GM18526 (cell line): ENCODE measurements around the gene OTUD3.

Experiments
- POLR2A ChIP-seq: IDR thresholded peaks from 3 replicates; pipeline ENCODE4 v1.6.1; 2011; ENCODE audit not compliant: insufficient read length; ENCODE audit errors: extremely low read depth

OTUD3 gene

DNA sequence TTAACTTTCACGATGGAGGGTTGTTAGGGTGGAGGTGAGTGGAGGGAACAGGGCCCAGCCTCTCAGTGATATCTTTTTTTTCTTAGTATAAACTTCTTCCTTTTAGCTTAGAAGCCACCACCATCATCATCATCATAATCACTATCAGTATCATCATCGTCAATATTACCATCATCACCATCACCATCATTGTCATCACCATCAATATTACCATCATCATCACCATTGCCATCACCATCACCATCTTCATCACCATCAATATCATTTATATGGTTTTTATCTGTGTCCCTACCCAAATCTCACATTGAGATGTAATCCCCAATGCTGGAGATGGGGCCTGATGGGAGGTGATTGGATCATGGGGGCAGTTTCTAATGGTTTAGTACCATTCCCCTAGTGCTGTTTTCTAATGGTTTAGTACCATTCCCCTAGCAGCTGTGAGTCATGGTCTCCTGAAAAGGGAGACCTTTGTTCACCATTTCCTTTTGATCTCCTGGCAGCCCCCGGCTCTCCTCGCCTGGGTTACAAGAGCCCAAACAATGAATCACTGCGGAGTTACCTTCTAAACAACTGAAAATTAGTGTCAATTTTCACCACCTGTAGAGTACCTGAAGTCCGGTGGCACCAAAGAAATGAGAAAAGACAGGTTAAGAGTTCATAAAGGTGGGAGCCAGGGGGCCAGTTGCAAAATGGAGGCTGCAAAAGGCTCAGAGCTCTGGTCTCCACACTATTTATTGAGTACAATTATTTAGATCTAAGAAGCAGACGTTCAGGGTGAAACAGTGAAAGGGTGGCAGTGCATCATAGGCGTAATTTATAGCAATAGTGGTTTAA lies 44.3 kb downstream of the OTUD3 start:
- no peak for TF ChIP-seq POLR2A

DNA sequence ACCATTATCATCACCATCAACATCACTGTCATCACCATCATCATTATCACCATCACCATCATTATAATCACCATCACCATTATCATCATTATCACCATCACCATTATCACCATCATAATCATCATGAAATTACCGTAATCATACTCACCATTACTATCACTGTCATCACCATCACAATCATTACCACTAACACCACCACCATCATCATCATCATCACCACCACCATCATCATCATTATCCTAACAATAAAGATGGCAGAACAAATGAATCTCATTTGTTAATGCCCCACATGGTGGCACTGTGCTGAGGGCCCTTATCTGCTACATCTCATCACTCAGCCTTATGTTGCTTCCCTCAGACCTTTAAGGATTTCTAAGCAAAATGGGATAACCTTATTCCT lies 50.7 kb downstream of the OTUD3 start:
- no peak for TF ChIP-seq POLR2A

DNA sequence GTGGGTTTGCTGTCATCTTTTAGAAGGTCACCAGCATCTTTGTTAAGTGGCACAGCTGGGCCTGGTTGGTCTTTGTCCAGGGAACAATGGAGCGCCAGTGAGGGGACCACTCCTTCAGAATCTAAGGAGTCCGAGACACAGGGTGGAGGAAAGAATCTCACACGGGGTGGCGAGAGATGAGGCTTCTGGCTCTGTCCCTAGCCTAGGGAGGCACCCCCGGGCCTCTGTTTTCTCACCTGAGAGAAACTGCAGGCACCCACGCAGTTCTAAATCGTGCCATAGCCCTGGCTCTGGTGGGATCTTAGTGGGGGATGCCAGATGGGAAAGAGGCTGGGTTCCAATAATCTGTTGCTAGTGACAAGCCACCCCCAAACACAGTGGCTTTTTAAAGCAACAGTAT lies 52.1 kb downstream of the OTUD3 start:
- TF ChIP-seq POLR2A: no peak

DNA sequence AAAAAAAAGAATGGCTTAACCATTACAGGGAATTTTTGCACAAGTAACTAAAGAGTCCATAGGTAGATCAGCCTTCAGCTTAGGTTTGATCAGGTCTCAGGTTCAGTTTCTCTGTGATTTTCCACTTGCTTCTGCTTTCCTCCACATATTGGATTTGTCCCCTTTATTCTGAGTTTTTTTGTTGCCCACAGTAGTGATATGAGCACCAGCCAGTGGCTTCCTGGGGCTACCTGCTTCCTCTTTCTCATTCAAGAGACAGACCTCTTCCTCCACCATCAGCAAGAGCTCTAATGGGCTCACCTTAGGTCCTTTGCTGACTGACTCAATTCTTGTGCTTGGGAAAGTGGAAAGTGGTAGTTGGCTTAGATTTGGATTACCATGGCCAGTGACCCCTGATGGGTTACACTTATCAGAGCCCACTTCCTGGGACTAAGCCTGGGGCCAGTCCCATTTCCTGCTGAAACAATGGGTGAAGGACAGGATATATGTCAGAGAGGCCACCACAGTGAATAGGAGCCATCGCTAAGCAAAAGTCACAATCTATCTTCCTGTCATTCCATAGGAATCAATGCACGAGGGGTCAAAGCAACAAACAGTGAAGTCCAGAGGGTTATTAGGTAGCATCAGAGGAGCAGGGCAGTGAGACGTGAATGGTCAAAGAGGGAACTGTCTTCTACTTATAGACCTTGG lies 54.0 kb downstream of the OTUD3 start:
- TF ChIP-seq POLR2A: no peak

DNA sequence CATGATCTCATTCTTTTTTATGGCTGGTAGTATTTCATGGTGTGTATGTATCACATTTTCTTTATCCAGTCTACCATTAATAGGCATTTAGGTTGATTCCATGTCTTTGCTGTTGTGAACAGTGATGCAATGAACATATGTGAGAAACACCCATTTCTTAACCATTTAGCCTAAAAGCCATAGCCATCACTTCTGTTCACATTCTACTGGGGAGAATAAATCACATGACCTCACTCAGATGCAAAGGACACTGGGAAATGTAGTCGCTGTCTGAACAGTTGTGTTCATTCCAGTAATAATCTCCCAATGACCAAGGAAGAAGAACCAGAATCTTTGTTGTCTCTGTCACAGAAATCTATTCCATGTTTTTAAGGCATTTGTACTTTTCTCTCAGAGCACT lies 56.3 kb downstream of the OTUD3 start:
- TF ChIP-seq POLR2A: no peak

DNA sequence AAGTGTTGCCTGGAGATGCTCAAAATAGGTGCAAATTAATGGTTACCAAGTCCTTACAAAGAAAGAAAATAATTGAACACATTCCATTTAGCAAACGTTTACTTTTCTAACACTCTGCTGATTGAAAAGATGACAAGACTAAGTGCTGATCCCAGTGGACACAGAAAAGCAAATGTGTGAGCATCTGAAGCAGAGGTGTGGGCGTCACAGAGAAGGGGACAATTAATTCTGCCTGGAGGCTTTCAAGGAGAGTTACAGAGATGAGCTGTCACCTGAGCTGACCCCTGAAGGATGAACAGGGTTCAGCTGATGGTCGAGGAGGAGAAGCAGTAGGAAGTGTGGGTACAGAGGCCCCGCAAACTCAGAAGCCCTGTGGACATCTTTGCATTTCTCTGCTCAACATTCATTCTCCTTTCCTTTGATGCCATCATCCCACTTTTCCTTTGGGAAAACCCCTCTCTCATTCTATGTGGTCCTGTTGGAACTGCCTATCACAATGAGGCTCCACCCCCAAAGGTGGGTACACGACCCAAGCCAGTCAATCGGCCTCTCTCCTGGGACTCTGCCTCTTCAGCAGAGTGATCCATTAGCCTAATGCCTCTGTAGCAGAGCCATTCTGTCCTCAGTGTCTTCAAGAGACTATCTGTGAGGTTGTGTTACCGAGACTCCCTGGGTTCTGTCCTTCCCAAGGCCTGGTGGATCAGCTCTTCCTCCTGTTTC lies 58.5 kb downstream of the OTUD3 start:
- TF ChIP-seq POLR2A: no peak

DNA sequence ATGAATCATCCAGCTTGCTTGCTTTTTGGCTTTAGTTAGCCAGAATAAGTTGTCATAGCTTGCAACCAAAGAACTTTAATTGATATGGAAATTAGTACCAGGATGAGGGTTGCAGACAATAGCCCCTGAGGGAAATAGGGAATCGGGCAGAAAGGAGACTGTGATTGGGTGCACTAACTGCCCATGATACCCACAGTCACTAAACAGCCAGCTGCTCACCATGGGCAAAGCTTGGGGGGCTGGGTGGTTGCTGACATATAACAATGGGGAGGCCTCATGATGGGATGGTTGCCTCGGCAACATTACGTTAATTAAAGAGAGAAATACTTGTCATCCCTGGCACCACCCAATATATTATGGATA lies 59.0 kb downstream of the OTUD3 start:
- TF ChIP-seq POLR2A: no peak

DNA sequence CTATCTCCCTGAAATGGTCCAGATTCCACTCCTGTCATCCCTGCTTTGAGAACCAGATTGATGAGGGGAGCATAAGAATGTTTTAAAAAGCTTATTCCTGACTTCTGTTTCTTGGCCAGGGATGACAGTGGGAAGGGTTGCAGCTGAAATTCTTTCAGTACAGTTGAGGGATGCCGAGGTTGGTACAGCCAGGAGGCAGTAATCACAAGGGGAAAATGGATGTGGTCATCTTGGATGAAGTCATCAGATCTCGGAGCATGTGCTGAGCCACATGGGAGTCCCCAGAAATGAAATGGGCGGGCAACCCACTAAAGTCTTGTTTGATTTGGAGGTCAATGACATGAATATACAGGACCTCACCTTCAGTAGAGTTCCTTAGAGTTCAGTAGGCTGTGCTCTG lies 59.9 kb downstream of the OTUD3 start:
- TF ChIP-seq POLR2A: no peak

DNA sequence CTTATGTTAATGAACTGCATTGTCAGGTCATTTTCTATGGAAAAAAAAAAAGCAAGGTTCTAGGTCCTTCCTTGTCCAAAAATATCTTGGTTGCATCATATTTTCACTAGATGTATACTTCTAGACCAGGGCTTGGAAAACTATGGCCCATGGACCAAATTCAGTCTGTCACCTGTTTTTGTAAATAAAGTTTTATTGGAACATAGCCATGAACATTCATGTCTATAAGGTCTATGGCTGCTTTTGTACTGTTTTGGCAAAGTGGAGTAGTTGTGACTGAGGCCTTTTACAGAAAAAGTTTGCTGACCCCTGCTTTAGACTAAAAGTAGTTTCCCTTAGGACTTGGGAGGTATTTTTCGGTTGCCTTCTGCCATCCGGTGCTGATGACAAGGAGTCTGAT lies 60.5 kb downstream of the OTUD3 start:
- no peak for TF ChIP-seq POLR2A

DNA sequence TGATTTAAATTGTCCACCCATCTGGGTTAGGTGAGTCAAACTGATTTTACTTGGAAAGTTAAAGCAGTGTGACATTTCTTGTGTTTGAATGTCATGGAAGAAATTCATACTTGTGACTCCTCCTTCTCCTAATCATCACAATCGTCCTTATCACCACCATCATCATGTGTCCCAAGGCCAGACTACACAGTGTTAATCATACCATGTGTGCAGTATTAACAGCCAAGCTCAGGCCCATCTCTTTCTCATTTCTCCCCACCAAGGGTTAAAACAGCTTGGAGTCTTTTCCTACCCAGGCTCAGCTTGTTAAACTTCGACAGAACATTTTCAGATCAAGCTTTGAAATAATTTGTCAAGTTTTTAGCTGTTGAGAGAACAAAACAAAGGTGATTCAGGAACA lies 63.7 kb downstream of the OTUD3 start:
- no peak for TF ChIP-seq POLR2A

DNA sequence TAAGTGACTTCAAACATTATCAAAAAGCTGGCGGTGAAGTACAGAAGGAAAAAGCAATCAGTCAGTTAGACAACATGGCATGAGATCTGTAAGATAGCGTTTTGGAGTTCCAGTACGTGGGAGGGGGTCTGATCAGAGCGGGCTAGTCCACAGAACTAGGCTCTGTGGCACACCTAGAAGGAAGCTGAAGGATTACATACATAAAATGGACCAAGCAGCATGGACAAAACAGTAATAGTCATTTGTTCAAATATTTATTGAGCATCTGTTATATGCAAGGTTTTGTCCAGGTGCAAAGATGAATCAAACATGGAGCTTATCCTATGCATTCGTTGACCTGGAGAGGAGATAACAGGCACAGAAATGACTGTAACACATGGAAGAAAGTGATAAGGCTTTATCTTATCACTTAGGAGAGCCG lies 64.1 kb downstream of the OTUD3 start:
- no peak for TF ChIP-seq POLR2A

DNA sequence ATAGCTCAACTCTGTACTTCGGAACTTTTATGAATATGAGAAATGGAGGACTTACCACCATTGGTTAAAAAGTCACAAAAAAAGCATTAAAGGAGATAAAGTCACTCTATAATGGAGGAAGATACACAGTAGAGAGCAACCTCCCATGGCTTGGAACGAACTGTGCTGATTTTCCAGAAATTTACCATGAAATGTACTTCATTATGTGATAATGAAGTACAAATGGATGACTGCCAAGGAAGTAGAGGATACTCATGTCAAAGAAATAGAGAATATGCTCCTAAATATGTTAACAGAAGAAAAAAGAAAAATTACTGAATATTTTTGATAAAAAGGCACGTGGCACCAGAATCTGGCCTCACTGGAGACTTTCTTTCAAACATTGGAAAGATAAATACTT lies 64.8 kb downstream of the OTUD3 start:
- TF ChIP-seq POLR2A: no peak

DNA sequence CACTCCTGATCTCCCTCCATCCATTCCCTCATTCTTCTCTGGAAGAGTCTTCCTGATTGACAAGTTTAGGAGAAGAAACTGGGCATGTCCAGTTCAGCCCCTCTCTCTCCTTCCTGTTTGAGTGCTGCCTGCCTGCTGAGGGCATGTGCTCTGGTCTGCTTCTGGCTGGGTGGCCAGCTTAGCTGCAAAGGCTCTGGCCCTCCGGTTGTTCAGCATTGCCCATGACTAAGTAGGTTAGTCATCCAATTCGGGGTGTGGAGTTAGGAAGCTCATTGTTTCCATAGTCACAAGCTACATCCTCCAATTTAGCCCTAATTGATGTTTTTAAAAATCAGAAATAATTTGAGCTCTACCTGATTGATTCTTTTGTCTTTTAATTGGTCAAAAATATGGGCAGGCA lies 66.8 kb downstream of the OTUD3 start:
- no peak for TF ChIP-seq POLR2A

DNA sequence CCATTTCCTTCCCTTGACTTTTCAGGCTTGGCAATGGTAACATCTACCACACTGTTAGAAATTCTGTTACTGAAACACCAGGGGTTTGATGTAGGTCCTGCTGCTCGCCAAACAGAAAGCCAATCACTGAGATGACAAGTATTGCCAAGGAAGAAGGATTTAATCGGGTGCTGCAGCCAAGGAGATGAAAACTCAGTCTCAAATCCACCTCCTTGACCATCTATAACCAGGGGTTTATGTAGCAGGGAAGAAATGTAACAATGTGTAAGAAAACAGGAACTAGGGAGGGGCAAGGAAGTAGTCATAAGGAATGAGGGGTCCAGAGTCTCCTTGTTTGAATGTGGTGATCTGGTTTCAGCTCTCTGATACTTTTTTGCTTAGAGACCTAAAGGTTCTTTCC lies 71.9 kb downstream of the OTUD3 start:
- no peak for TF ChIP-seq POLR2A

DNA sequence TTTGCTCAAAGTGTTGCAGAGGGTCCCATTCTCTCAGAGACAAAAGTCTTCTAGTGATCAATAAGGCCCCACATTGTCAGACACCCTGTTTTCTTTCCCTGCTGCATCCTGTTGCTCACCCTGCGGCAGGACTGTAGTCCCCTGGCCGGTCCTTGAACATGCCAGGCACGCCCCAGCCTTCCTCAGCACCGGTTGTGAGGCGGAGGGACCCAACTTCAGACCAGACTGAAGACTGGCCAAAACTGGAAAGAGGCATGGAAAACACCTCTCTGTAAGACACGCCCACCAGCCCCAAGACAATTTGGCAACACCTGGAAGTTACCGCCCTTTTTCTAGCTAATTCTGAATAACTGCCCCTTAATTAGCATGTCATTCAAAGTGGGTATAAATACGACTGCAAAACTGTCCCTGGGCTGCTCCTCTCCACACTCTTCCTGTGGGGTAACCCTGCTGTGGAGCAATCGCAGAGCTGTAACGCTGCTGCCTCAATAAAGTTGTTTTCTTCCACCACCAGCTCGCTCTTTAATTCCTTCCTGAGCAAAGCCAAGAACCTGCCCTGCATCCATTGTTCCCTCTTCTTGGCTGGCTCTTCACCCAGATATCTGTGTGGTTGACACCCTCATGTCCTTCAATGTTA lies 73.5 kb downstream of the OTUD3 start:
- no peak for TF ChIP-seq POLR2A

DNA sequence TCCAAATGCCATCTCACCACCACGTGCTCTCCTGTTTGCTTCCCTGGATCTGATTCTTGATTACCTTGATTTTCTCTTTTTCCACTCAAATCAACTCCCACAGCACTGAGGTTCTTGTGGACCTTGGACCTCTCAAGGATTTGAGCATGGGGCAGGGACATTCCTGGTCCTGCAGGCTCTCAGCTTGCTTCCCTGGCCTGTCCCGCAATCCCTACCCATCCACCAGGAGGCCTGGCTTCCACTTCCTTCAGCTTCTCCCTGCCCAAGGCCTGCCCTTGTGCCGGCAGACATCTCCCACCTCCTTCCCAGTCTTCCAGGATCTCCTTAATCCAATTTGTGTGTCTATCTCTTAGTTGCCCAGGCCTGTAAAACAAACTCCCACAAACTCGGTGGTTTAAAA lies 75.6 kb downstream of the OTUD3 start:
- TF ChIP-seq POLR2A: no peak
